NCI-H1417 (cell line): Measurements from ENCODE around the gene TMF1.

Source experiments
- DNase-seq, 3 experiments: peaks; one replicate each; lab custom pipeline; 2025; lab: John Stamatoyannopoulos, UW

The TMF1 gene

GRCh38 chr3:68977486-68978167 lies 74.5 kb downstream of the TMF1 start:
- DNase-seq = no peak

- DNase-seq = no peak
Observed at GRCh38 chr3:68974711-68975110, 77.4 kb downstream of the TMF1 start.

- no peak for DNase-seq
Observed at GRCh38 chr3:68973639-68974038, 78.5 kb downstream of the TMF1 start.

- peak; percentile 15 to 67 (median 34) for DNase-seq
Observed at GRCh38 chr3:68972358-68972979, 79.7 kb downstream of the TMF1 start.
